GM18517 (cell line): ENCODE data around the gene RGPD4.
"Not testable (repeated sequence)": the region's sequence is repeated elsewhere in the genome, so short reads cannot be mapped to it uniquely, and the experiment has no call there.

Source experiments
- ATAC-seq: cut with Tn5 transposase; IDR thresholded peaks from one replicate; pipeline ENCODE4 v1.9.1; 2021; ENCODE audit warnings: mild to moderate bottlenecking, moderate library complexity; ENCODE audit not compliant: unreplicated experiment

RGPD4 gene

GRCh38 chr2:107826749-107827148, at the start of gene RGPD4:
Gene RGPD4 (plus strand): TSS chr2:107826892. CDS start chr2:107827014, 122 bp downstream.
- ATAC-seq = not testable (repeated sequence)

- ATAC-seq = no peak
These were observed 48.7 kb upstream of the RGPD4 start for GRCh38 chr2:107777974-107778373.

- no peak for ATAC-seq
These were observed 40.9 kb upstream of the RGPD4 start for GRCh38 chr2:107785756-107786155.

GRCh38 chr2:107790837-107791236, 35.9 kb upstream of the RGPD4 start:
- ATAC-seq = no peak

- ATAC-seq = no peak
These were observed 25.2 kb upstream of the RGPD4 start for GRCh38 chr2:107801498-107801897.

- no peak for ATAC-seq
These were observed 21.8 kb upstream of the RGPD4 start for GRCh38 chr2:107804608-107805498.

GRCh38 chr2:107806901-107807300, 19.8 kb upstream of the RGPD4 start:
- ATAC-seq = no peak

- no peak for ATAC-seq
These were observed 18.7 kb upstream of the RGPD4 start for GRCh38 chr2:107807988-107808387.

GRCh38 chr2:107808959-107809358, 17.7 kb upstream of the RGPD4 start:
- ATAC-seq = no peak

GRCh38 chr2:107809835-107810234, 16.9 kb upstream of the RGPD4 start:
- ATAC-seq = no peak

GRCh38 chr2:107810734-107811133, 16.0 kb upstream of the RGPD4 start:
- no peak for ATAC-seq

GRCh38 chr2:107811411-107811810, 15.3 kb upstream of the RGPD4 start:
- ATAC-seq = no peak

- no peak for ATAC-seq
These were observed 14.7 kb upstream of the RGPD4 start for GRCh38 chr2:107812006-107812405.

GRCh38 chr2:107817378-107817777, 9.3 kb upstream of the RGPD4 start:
- no peak for ATAC-seq

- ATAC-seq = no peak
These were observed 4.4 kb upstream of the RGPD4 start for GRCh38 chr2:107822302-107822701.

- no peak for ATAC-seq
These were observed 2.1 kb upstream of the RGPD4 start for GRCh38 chr2:107824451-107825205.

GRCh38 chr2:107825206-107825563, 1.5 kb upstream of the RGPD4 start:
- ATAC-seq = no peak

- not testable (repeated sequence) for ATAC-seq
These were observed 2.8 kb downstream of the RGPD4 start for GRCh38 chr2:107829514-107829913.

- not testable (repeated sequence) for ATAC-seq
These were observed 6.5 kb downstream of the RGPD4 start for GRCh38 chr2:107833152-107833551.

GRCh38 chr2:107833618-107834017, 6.9 kb downstream of the RGPD4 start:
- ATAC-seq = not testable (repeated sequence)

GRCh38 chr2:107916121-107916520, 89.4 kb downstream of the RGPD4 start:
- ATAC-seq = not testable (repeated sequence)
